GM23338 (cell line): ENCODE results near the gene OLA1.

Experiments
- CREB1 ChIP-seq: fragments of 250-450 bp; sonication (Bioruptor Pico); IDR thresholded peaks from 2 replicates; pipeline ENCODE4 v1.5.0; 2020; ENCODE audit warnings: low read depth, mild to moderate bottlenecking, moderate library complexity
- EZH2 ChIP-seq: fragments of 200-600 bp; sonication (generic); IDR thresholded peaks from one replicate; pipeline ENCODE4 v1.8.0; 2017; ENCODE audit warnings: antibody characterized with exemption, mild to moderate bottlenecking, low read depth; ENCODE audit not compliant: unreplicated experiment
- EZH2phosphoT487 ChIP-seq: fragments of 200-600 bp; sonication (generic); IDR thresholded peaks from one replicate; pipeline ENCODE4 v1.8.1; 2018; ENCODE audit warnings: antibody characterized with exemption; ENCODE audit not compliant: unreplicated experiment
- JUNB ChIP-seq: IDR thresholded peaks from one replicate; pipeline ENCODE4 v1.6.1; 2016; ENCODE audit warnings: antibody characterized with exemption; ENCODE audit not compliant: unreplicated experiment
- POLR2AphosphoS5 ChIP-seq: IDR thresholded peaks from 2 replicates; pipeline ENCODE4 v1.6.1; 2016; ENCODE audit warnings: antibody characterized with exemption, low read depth
- STAT1 ChIP-seq: IDR thresholded peaks from one replicate; pipeline ENCODE4 v1.6.1; 2016; ENCODE audit warnings: antibody characterized with exemption; ENCODE audit not compliant: unreplicated experiment
- TF ChIP-seq, protein P1 (sequence below), 2 experiments: fragments of 200-600 bp in 1 of 2; sonication (generic) in 1 of 2; conservative IDR thresholded peaks; 2 replicates each; pipeline versions ENCODE4 v1.5.1 to v1.6.1; 2016 to 2017; ENCODE audit warnings: antibody characterized with exemption in 2 of 2, low read depth in 2 of 2, mild to moderate bottlenecking in 2 of 2, moderate library complexity in 1 of 2
- TF ChIP-seq, protein P2 (sequence below): IDR thresholded peaks from one replicate; pipeline ENCODE4 v1.6.1; 2018; ENCODE audit warnings: antibody characterized with exemption; ENCODE audit not compliant: unreplicated experiment
- TF ChIP-seq, protein P3 (sequence below): fragments of 250-450 bp; sonication (Bioruptor Pico); IDR thresholded peaks from 2 replicates; pipeline ENCODE4 v1.5.0; 2020; ENCODE audit warnings: mild to moderate bottlenecking, moderate library complexity

DNA sequence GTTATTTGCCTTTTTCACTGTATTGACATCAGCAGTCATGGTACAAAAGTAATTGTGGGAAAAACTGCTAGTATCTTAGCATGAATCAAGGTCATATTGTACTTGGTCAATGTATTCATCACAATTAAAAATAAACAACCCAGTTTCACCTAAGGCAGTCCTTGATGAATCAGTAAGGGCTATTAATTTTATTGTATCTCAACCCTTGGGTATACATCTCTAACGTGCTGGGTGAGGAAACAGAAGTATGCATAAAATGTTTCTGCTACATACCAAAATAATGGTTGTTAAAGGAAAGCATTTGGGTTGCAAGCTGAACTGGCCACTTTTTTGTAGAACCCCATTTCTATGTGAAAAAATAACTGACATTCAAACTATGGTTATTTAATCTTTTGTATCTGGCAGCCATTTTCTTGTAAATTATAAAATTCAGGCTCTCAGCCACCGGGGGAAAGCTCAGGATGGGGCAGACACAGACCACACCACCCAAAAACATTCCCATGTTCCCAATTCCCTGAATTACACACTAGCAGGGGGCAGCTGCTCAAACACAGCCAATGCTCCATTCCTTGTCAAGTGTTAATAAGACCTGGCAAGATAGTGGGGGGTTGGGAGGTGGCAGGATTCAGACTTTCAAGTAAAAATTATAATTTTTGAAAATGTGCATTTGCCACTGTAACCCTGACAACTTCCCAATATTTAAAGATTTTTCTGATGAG is 49.3 kb downstream of the OLA1 start:
- TF ChIP-seq, protein P1, sequence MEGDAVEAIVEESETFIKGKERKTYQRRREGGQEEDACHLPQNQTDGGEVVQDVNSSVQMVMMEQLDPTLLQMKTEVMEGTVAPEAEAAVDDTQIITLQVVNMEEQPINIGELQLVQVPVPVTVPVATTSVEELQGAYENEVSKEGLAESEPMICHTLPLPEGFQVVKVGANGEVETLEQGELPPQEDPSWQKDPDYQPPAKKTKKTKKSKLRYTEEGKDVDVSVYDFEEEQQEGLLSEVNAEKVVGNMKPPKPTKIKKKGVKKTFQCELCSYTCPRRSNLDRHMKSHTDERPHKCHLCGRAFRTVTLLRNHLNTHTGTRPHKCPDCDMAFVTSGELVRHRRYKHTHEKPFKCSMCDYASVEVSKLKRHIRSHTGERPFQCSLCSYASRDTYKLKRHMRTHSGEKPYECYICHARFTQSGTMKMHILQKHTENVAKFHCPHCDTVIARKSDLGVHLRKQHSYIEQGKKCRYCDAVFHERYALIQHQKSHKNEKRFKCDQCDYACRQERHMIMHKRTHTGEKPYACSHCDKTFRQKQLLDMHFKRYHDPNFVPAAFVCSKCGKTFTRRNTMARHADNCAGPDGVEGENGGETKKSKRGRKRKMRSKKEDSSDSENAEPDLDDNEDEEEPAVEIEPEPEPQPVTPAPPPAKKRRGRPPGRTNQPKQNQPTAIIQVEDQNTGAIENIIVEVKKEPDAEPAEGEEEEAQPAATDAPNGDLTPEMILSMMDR (conservative IDR thresholded peaks at IDR 0.05; ENCODE audit: low read depth in 2 of 2), result no peak
- TF ChIP-seq EZH2 (no peak), POLR2AphosphoS5 (no peak), EZH2phosphoT487 (no peak), STAT1 (no peak), JUNB (no peak), CREB1 (CRISPR knock-in tag) (no peak)
- TF ChIP-seq, protein P2, sequence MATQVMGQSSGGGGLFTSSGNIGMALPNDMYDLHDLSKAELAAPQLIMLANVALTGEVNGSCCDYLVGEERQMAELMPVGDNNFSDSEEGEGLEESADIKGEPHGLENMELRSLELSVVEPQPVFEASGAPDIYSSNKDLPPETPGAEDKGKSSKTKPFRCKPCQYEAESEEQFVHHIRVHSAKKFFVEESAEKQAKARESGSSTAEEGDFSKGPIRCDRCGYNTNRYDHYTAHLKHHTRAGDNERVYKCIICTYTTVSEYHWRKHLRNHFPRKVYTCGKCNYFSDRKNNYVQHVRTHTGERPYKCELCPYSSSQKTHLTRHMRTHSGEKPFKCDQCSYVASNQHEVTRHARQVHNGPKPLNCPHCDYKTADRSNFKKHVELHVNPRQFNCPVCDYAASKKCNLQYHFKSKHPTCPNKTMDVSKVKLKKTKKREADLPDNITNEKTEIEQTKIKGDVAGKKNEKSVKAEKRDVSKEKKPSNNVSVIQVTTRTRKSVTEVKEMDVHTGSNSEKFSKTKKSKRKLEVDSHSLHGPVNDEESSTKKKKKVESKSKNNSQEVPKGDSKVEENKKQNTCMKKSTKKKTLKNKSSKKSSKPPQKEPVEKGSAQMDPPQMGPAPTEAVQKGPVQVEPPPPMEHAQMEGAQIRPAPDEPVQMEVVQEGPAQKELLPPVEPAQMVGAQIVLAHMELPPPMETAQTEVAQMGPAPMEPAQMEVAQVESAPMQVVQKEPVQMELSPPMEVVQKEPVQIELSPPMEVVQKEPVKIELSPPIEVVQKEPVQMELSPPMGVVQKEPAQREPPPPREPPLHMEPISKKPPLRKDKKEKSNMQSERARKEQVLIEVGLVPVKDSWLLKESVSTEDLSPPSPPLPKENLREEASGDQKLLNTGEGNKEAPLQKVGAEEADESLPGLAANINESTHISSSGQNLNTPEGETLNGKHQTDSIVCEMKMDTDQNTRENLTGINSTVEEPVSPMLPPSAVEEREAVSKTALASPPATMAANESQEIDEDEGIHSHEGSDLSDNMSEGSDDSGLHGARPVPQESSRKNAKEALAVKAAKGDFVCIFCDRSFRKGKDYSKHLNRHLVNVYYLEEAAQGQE, result no peak
- TF ChIP-seq, protein P3, sequence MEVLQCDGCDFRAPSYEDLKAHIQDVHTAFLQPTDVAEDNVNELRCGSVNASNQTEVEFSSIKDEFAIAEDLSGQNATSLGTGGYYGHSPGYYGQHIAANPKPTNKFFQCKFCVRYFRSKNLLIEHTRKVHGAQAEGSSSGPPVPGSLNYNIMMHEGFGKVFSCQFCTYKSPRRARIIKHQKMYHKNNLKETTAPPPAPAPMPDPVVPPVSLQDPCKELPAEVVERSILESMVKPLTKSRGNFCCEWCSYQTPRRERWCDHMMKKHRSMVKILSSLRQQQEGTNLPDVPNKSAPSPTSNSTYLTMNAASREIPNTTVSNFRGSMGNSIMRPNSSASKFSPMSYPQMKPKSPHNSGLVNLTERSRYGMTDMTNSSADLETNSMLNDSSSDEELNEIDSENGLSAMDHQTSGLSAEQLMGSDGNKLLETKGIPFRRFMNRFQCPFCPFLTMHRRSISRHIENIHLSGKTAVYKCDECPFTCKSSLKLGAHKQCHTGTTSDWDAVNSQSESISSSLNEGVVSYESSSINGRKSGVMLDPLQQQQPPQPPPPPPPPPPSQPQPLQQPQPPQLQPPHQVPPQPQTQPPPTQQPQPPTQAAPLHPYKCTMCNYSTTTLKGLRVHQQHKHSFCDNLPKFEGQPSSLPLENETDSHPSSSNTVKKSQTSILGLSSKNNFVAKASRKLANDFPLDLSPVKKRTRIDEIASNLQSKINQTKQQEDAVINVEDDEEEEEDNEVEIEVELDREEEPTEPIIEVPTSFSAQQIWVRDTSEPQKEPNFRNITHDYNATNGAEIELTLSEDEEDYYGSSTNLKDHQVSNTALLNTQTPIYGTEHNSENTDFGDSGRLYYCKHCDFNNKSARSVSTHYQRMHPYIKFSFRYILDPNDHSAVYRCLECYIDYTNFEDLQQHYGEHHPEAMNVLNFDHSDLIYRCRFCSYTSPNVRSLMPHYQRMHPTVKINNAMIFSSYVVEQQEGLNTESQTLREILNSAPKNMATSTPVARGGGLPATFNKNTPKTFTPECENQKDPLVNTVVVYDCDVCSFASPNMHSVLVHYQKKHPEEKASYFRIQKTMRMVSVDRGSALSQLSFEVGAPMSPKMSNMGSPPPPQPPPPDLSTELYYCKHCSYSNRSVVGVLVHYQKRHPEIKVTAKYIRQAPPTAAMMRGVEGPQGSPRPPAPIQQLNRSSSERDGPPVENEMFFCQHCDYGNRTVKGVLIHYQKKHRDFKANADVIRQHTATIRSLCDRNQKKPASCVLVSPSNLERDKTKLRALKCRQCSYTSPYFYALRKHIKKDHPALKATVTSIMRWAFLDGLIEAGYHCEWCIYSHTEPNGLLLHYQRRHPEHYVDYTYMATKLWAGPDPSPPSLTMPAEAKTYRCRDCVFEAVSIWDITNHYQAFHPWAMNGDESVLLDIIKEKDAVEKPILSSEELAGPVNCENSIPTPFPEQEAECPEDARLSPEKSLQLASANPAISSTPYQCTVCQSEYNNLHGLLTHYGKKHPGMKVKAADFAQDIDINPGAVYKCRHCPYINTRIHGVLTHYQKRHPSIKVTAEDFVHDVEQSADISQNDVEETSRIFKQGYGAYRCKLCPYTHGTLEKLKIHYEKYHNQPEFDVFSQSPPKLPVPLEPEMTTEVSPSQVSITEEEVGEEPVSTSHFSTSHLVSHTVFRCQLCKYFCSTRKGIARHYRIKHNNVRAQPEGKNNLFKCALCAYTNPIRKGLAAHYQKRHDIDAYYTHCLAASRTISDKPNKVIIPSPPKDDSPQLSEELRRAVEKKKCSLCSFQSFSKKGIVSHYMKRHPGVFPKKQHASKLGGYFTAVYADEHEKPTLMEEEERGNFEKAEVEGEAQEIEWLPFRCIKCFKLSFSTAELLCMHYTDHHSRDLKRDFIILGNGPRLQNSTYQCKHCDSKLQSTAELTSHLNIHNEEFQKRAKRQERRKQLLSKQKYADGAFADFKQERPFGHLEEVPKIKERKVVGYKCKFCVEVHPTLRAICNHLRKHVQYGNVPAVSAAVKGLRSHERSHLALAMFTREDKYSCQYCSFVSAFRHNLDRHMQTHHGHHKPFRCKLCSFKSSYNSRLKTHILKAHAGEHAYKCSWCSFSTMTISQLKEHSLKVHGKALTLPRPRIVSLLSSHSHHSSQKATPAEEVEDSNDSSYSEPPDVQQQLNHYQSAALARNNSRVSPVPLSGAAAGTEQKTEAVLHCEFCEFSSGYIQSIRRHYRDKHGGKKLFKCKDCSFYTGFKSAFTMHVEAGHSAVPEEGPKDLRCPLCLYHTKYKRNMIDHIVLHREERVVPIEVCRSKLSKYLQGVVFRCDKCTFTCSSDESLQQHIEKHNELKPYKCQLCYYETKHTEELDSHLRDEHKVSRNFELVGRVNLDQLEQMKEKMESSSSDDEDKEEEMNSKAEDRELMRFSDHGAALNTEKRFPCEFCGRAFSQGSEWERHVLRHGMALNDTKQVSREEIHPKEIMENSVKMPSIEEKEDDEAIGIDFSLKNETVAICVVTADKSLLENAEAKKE (CRISPR knock-in tag), result no peak
